Trophoblast cell (in vitro differentiated cells and primary cell): Measurements from ENCODE around the gene HDDC2.
A peak's percentile ranks its signal among the peaks of the same experiment; 100 is the strongest.

Experiments used
- DNase-seq, 2 donors: peaks; one replicate each; pipeline ENCODE4 v3.0.0-alpha.2; 2016
- H2AFZ ChIP-seq: 2 replicates; pipeline ENCODE4 v1.6.1; 2013; ENCODE audit warnings: low read length, moderate library complexity, mild to moderate bottlenecking; ENCODE audit not compliant: insufficient read depth, poor library complexity
- H2AK5ac ChIP-seq: 2 replicates; pipeline ENCODE4 v1.6.1; 2013; ENCODE audit warnings: mild to moderate bottlenecking, low read length
- H2BK120ac ChIP-seq: 2 replicates; pipeline ENCODE4 v1.6.1; 2013; ENCODE audit warnings: low read length, mild to moderate bottlenecking, moderate library complexity; ENCODE audit not compliant: insufficient read depth, poor library complexity
- H2BK12ac ChIP-seq: 2 replicates; pipeline ENCODE4 v1.6.1; 2013; ENCODE audit warnings: mild to moderate bottlenecking, low read length, moderate library complexity
- H2BK5ac ChIP-seq: 2 replicates; pipeline ENCODE4 v1.6.1; 2013; ENCODE audit warnings: low read length, low read depth, moderate library complexity, mild to moderate bottlenecking; ENCODE audit not compliant: poor library complexity
- H3K14ac ChIP-seq: 2 replicates; pipeline ENCODE4 v1.6.1; 2013; ENCODE audit warnings: mild to moderate bottlenecking, low read length
- H3K18ac ChIP-seq: 2 replicates; pipeline ENCODE4 v1.6.1; 2013; ENCODE audit warnings: mild to moderate bottlenecking, low read length
- H3K23ac ChIP-seq: 2 replicates; pipeline ENCODE4 v1.6.1; 2013; ENCODE audit warnings: low read length
- H3K27ac ChIP-seq: 2 replicates; pipeline ENCODE4 v1.5.1; 2013; ENCODE audit warnings: low read depth, mild to moderate bottlenecking, inconsistent platforms, low read length, moderate library complexity
- H3K27me3 ChIP-seq: 2 replicates; pipeline ENCODE4 v1.6.1; 2013; ENCODE audit warnings: inconsistent platforms, mild to moderate bottlenecking, low read length, moderate library complexity; ENCODE audit not compliant: insufficient read depth
- H3K36me3 ChIP-seq, 2 experiments: 1 replicate in 1 of 2; 2 replicates in 1 of 2; pipeline ENCODE4 v1.6.1; 2013; ENCODE audit warnings: low read length in 2 of 2, mild to moderate bottlenecking in 2 of 2, moderate library complexity in 1 of 2; ENCODE audit not compliant: insufficient read depth in 2 of 2, control insufficient read depth in 1 of 2
- H3K4ac ChIP-seq: 2 replicates; pipeline ENCODE4 v1.6.1; 2013; ENCODE audit warnings: low read depth, mild to moderate bottlenecking, low read length, moderate library complexity
- H3K4me1 ChIP-seq, 2 experiments: 1 replicate in 1 of 2; 2 replicates in 1 of 2; pipeline ENCODE4 v1.6.1; 2013; ENCODE audit warnings: low read length in 2 of 2, mild to moderate bottlenecking in 2 of 2, moderate library complexity in 1 of 2; ENCODE audit not compliant: insufficient read depth in 2 of 2, control insufficient read depth in 1 of 2
- H3K4me2 ChIP-seq: 2 replicates; pipeline ENCODE4 v1.6.1; 2013; ENCODE audit warnings: inconsistent platforms, mild to moderate bottlenecking, low read length, moderate library complexity
- H3K4me3 ChIP-seq: 2 replicates; pipeline ENCODE4 v1.5.1; 2013; ENCODE audit warnings: mild to moderate bottlenecking, low read depth, low read length, inconsistent platforms
- H3K79me1 ChIP-seq: one replicate; pipeline ENCODE4 v1.6.1; 2013; ENCODE audit warnings: low read length
- H3K79me2 ChIP-seq: 2 replicates; pipeline ENCODE4 v1.6.1; 2013; ENCODE audit warnings: low read length, mild to moderate bottlenecking; ENCODE audit not compliant: control insufficient read depth, insufficient read depth, poor library complexity
- H3K9ac ChIP-seq: 2 replicates; pipeline ENCODE4 v1.6.1; 2013; ENCODE audit warnings: mild to moderate bottlenecking, low read length
- H3K9me3 ChIP-seq: 2 replicates; pipeline ENCODE4 v1.6.1; 2013; ENCODE audit warnings: low read depth, mild to moderate bottlenecking, control low read depth, inconsistent platforms, low read length; ENCODE audit not compliant: insufficient read depth
- H4K12ac ChIP-seq: 2 replicates; pipeline ENCODE4 v1.6.1; 2013; ENCODE audit warnings: low read depth, mild to moderate bottlenecking, low read length, moderate library complexity
- H4K8ac ChIP-seq: 2 replicates; pipeline ENCODE4 v1.6.1; 2013; ENCODE audit warnings: low read depth, mild to moderate bottlenecking, low read length, moderate library complexity
- H4K91ac ChIP-seq: one replicate; pipeline ENCODE4 v1.6.1; 2013; ENCODE audit warnings: low read depth, mild to moderate bottlenecking, low read length, moderate library complexity
- WGBS: extraction: QIAGEN DNeasy Blood & Tissue Kit; methylation state at CpG from one replicate; pipeline ENCODE4 v1.1.7; 2013; ENCODE audit warnings: missing lambda C conversion rate; ENCODE audit not compliant: insufficient read length, insufficient coverage; ENCODE audit errors: extremely low coverage; 5-methylcytosine and 5-hydroxymethylcytosine counted together

HDDC2 gene

DNA sequence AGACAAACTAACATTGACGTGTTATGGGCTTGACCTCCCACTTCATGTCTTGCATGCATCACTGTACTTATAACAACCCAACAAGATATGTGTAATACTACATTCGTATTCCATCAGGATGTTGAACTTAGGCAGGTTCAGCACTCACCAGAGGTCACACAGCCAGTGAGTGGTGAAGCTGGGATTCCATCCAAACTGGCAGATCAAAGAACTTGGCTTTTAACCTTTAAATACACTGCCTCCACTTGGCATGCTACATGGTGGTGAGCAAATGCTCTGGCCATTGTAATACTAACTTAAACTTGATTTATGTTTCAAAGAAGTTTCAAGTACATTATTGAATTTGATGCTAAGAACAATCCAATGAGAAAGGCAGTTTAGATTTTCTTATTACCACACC, 10.7 kb upstream of the HDDC2 start:
- Histone ChIP-seq H2BK120ac (no peak overlapping the region), H2AFZ (no peak overlapping the region), H3K4me2 (no peak overlapping the region), H3K79me2 (no peaks in the 10 kb centered on the region), H4K8ac (no peak overlapping the region), H2AK5ac (no peak overlapping the region), H3K27ac (no peak overlapping the region), H3K4ac (no peak overlapping the region), H2BK5ac (no peak overlapping the region), H2BK12ac (no peak overlapping the region), H3K23ac (no peak overlapping the region), H4K12ac (no peak overlapping the region), H4K91ac (no peak overlapping the region), H3K27me3 (no peaks in the 10 kb centered on the region), H3K4me1 (no peaks in the 10 kb centered on the region), H3K18ac (no peak overlapping the region), H3K4me3 (no peak overlapping the region), H3K14ac (no peak overlapping the region), H3K79me1 (peaks cover 1% of the 10 kb centered on the region), H3K36me3 (no peaks in the 10 kb centered on the region), H3K9me3 (no peaks in the 10 kb centered on the region), H3K9ac (no peak overlapping the region)
- no peak for DNase-seq
- WGBS: no CpG with 5 or more reads among the region's 2 CpGs

DNA sequence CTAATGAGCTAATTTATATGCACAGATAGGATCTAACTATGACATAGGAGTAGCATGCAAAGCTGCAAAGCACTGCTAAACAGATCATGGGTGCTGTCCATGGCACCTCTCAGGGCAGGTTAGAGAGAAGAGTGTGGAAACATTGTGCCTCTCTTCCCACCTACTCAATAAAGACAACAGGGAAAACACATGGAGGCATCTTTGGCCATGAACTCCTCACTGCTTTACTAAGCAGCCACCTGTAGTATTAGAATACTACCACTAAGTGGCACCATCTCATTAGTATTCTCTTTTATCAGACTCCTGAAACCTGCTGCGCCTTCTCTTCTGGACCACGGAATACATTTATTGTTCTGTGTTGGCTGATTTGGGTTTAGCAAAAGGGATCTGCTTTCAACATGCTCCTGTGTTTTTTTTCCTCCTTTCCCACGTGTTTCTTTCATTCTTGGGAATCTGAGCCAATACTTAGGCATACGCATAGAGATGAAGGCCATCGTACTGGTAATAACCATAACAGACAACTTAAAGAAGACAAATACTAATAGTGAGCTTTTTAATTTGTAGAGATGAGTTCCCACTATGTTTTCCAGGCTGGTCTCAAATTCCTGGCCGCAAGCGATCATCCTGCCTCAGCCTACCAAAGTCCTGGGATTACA, 9.4 kb upstream of the HDDC2 start:
- no peak overlapping the region for H2BK120ac ChIP-seq
- no peaks in the 10 kb centered on the region for H3K36me3 ChIP-seq
- no peak overlapping the region for H4K8ac ChIP-seq
- no peak overlapping the region for H3K27ac ChIP-seq
- H3K4ac ChIP-seq: no peak overlapping the region
- H3K14ac ChIP-seq: no peak overlapping the region
- no peaks in the 10 kb centered on the region for H3K9me3 ChIP-seq
- H3K79me2 ChIP-seq: no peaks in the 10 kb centered on the region
- H4K12ac ChIP-seq: no peak overlapping the region
- no peak overlapping the region for H3K18ac ChIP-seq
- H3K79me1 ChIP-seq: peaks cover 1% of the 10 kb centered on the region
- H3K4me2 ChIP-seq: no peak overlapping the region
- no peak overlapping the region for H2BK5ac ChIP-seq
- peak; percentile 35 to 82 for DNase-seq
- no peak overlapping the region for H3K9ac ChIP-seq
- H2AK5ac ChIP-seq: no peak overlapping the region
- H3K23ac ChIP-seq: no peak overlapping the region
- WGBS: no CpG with 5 or more reads among the region's 7 CpGs
- peaks cover 2 to 3% of the 10 kb centered on the region in 2 experiments for H3K4me1 ChIP-seq
- H3K4me3 ChIP-seq: no peak overlapping the region
- H2AFZ ChIP-seq: no peak overlapping the region
- no peak overlapping the region for H4K91ac ChIP-seq
- no peaks in the 10 kb centered on the region for H3K27me3 ChIP-seq
- no peak overlapping the region for H2BK12ac ChIP-seq

DNA sequence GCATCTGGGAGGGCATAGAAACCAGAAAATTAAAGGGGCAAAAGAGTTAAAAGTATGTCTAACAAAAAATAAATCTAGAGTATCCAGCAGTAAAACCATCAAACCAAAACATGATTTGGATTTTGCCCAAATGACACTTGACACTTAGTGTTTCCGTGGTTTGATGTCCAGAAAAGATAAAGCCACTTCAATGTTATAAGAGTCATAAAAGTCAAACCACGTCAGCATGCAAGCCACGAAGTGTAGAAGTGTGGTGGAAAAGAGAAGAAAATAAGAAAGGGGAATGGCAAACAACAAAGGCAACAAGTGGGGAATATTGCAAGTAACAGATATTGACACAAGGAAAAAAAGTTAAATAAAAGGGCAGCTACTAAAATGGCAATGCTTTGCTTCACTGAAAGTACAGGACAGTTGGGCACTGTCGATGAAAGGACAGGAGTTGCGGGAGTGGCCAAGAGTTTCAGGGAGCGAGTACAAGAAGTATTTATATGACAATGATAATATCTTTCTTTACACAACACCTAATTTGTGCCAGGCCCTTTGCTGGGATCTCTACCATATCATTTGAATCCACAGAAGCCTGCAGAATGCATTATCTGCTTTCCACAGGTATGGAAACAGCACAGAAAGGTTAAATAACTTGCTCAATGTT, 6.3 kb upstream of the HDDC2 start:
- Histone ChIP-seq H3K79me1 (no peaks in the 10 kb centered on the region), H3K4me3 (no peak overlapping the region), H3K4ac (no peak overlapping the region), H4K12ac (no peak overlapping the region), H2BK5ac (no peak overlapping the region), H3K4me2 (no peak overlapping the region), H3K27ac (no peak overlapping the region), H3K9ac (no peak overlapping the region), H3K23ac (no peak overlapping the region), H2AK5ac (no peak overlapping the region), H2AFZ (no peak overlapping the region), H3K27me3 (no peaks in the 10 kb centered on the region), H3K4me1 (peaks cover 2 to 3% of the 10 kb centered on the region in 2 experiments), H4K8ac (no peak overlapping the region), H3K9me3 (no peaks in the 10 kb centered on the region), H4K91ac (no peak overlapping the region), H3K18ac (no peak overlapping the region), H3K79me2 (no peaks in the 10 kb centered on the region), H2BK120ac (no peak overlapping the region), H3K14ac (no peak overlapping the region), H2BK12ac (no peak overlapping the region), H3K36me3 (no peaks in the 10 kb centered on the region)
- WGBS: no CpG with 5 or more reads among the region's 6 CpGs
- no peak for DNase-seq

DNA sequence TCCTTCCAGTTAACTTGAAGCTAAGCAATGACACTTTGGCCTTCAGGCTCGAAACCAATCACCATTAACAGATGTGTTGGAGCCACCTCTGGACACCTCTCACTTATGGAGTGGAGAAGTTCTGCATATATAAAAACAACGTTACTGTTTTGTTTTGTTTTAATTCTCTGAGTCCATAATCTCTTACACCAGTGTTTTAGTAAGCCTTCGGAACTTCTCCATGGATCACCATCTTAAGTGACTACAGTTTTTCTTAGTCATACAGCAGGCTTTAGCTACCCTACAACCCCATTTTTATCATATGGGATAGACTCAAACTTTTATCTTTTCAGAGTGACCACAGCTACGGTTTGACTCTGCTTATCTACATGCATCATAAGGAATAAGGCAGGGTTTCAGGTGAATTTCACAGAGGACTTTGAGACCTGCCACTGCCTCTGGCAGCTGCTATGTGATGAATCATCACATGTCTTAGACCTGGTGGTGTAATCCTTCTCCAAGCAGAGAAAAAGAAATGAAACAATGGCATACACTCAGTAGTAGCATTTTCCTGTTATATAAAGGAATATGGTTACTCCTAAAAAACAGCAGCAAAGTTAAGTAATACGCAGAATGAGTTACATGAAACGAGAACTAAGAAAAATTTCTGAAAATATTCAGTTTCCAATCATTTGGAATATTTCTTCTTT, 5.5 kb upstream of the HDDC2 start:
- Histone ChIP-seq H3K4me1 (peaks cover 2 to 3% of the 10 kb centered on the region in 2 experiments), H3K18ac (peak overlapping the region; percentile 40), H3K27ac (no peak overlapping the region), H3K23ac (no peak overlapping the region), H3K14ac (no peak overlapping the region), H3K27me3 (no peaks in the 10 kb centered on the region), H3K4ac (no peak overlapping the region), H3K79me2 (no peaks in the 10 kb centered on the region), H3K9me3 (no peaks in the 10 kb centered on the region), H3K79me1 (no peaks in the 10 kb centered on the region), H3K4me3 (no peak overlapping the region), H2BK12ac (no peak overlapping the region), H4K12ac (no peak overlapping the region), H4K8ac (no peak overlapping the region), H3K9ac (no peak overlapping the region), H2BK120ac (no peak overlapping the region), H2BK5ac (no peak overlapping the region), H2AK5ac (no peak overlapping the region), H3K36me3 (no peaks in the 10 kb centered on the region), H2AFZ (no peak overlapping the region), H3K4me2 (no peak overlapping the region), H4K91ac (peak overlapping the region; percentile 28)
- peak; percentile 10 to 56 for DNase-seq
- WGBS: no CpG with 5 or more reads among the region's 6 CpGs
